Natural killer cell (primary cell): ENCODE results near the gene BMF. TPM values are rescaled to one million over a fixed set of nuclear protein-coding genes. Genes with fewer than 3 reads are reported as not detected.

Experiments
- ATAC-seq, 3 donors: fragments of 150-1000 bp in 2 of 3; fragments of 200-7000 bp in 1 of 3; cut with Tn5 transposase; 1 replicate in 1 of 3; 2 replicates in 2 of 3; pipeline ENCODE4 v1.10.0; 2021; ENCODE audit warnings: mild to moderate bottlenecking in 2 of 3, moderate library complexity in 2 of 3
- DNase-seq, 2 donors: peaks; one replicate each; pipeline versions ENCODE4 v3.0.0 to v3.0.0-alpha.2; 2013 to 2021; ENCODE audit warnings: mixed read lengths in 1 of 2
- H3K27ac ChIP-seq: one replicate; pipeline ENCODE4 v1.5.1; 2013; ENCODE audit warnings: mild to moderate bottlenecking, low read length
- H3K27me3 ChIP-seq: one replicate; pipeline ENCODE4 v1.6.1; 2013; ENCODE audit warnings: low read length; ENCODE audit not compliant: control insufficient read depth, insufficient read depth
- H3K36me3 ChIP-seq: one replicate; pipeline ENCODE4 v1.6.1; 2013; ENCODE audit warnings: low read length; ENCODE audit not compliant: control insufficient read depth, insufficient read depth
- H3K4me1 ChIP-seq: one replicate; pipeline ENCODE4 v1.6.1; 2013; ENCODE audit warnings: low read length; ENCODE audit not compliant: control insufficient read depth, insufficient read depth
- H3K4me3 ChIP-seq: one replicate; pipeline ENCODE4 v1.5.1; 2013; ENCODE audit warnings: low read length
- H3K9me3 ChIP-seq: one replicate; pipeline ENCODE4 v1.6.1; 2013; ENCODE audit warnings: low read length; ENCODE audit not compliant: control insufficient read depth, insufficient read depth
- H3K27ac Mint-ChIP-seq, 2 donors: one replicate each; pipeline ENCODE4 v1.8.0; 2022; ENCODE audit warnings: mild to moderate bottlenecking in 2 of 2, mixed read lengths in 2 of 2, moderate library complexity in 1 of 2
- H3K27me3 Mint-ChIP-seq, 2 donors: one replicate each; pipeline ENCODE4 v1.8.0; 2022; ENCODE audit warnings: low read depth in 2 of 2, mixed read lengths in 2 of 2
- H3K36me3 Mint-ChIP-seq: one replicate; pipeline ENCODE4 v1.8.0; 2022; ENCODE audit warnings: mixed read lengths
- H3K4me1 Mint-ChIP-seq, 2 donors: one replicate each; pipeline ENCODE4 v1.8.0; 2022; ENCODE audit warnings: mixed read lengths in 2 of 2
- H3K4me3 Mint-ChIP-seq: one replicate; pipeline ENCODE4 v1.8.0; 2022; ENCODE audit warnings: mild to moderate bottlenecking, moderate library complexity, mixed read lengths
- H3K9me3 Mint-ChIP-seq, 2 donors: one replicate each; pipeline ENCODE4 v1.8.0; 2022; ENCODE audit warnings: mixed read lengths in 2 of 2
- WGBS: methylation state at CpG from one replicate; pipeline ENCODE4 v1.1.7; 2013; ENCODE audit warnings: missing lambda C conversion rate; ENCODE audit not compliant: insufficient coverage; 5-methylcytosine and 5-hydroxymethylcytosine counted together
- intact Hi-C: fragments of 100-400 bp; cut with micrococcal nuclease; formaldehyde crosslinking; loops from one replicate; pipeline ENCODE4 v1.14.2; 2022
- total RNA-seq, 4 donors: library from RNA; stranded (reverse); fragments of 120-200 nt in 1 of 4; gene quantifications; one replicate each; pipeline versions ENCODE4 v1.2.3 to v1.2.4, GENCODE V29; 2013 to 2022
- TF ChIP-seq, protein P1 (sequence below): fragments of 200-600 bp; IDR thresholded peaks from one replicate; pipeline ENCODE4 v1.8.0; 2022; ENCODE audit warnings: antibody characterized with exemption

BMF gene
- total RNA-seq, 3 donors from 2014 or later (not counting 1 experiment from before 2014, with no cell fraction given) = 7.6 to 10.5 (median 9.8) TPM

DNA sequence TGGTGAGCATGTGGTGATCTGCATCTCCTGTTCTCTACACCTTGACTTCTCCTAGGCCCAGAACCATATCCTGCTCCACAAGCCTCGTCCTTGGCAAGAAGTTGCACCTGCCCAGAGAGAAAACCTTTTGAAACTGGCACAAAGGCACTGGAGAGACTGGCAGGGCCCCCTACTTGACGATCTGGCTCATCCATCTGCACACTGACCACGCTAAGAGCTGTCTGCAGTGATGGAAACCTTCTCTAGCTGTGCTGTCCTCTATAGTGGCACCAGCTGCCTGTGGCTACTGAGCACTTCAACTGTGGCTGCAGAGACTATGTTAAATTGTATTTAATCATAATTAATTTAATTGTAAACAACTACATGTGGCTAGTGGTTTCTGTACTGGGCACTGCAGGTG is 43.5 kb downstream of the BMF start:
- Mint-ChIP-seq H3K27ac (no peak overlapping the region), H3K27me3 (no peaks in the 10 kb centered on the region), H3K4me1 (no peaks in the 10 kb centered on the region), H3K36me3 (no peaks in the 10 kb centered on the region), H3K4me3 (no peak overlapping the region), H3K9me3 (no peaks in the 10 kb centered on the region)
- ATAC-seq = no peak
- Histone ChIP-seq H3K36me3 (no peaks in the 10 kb centered on the region), H3K27ac (no peak overlapping the region), H3K4me3 (no peak overlapping the region), H3K9me3 (no peaks in the 10 kb centered on the region), H3K27me3 (no peaks in the 10 kb centered on the region), H3K4me1 (peaks cover 7% of the 10 kb centered on the region)
- DNase-seq = no peak
- WGBS = 63% methylated on average over 3 of the region's 3 CpGs
- intact Hi-C loops = no loop called here
- TF ChIP-seq, protein P1, sequence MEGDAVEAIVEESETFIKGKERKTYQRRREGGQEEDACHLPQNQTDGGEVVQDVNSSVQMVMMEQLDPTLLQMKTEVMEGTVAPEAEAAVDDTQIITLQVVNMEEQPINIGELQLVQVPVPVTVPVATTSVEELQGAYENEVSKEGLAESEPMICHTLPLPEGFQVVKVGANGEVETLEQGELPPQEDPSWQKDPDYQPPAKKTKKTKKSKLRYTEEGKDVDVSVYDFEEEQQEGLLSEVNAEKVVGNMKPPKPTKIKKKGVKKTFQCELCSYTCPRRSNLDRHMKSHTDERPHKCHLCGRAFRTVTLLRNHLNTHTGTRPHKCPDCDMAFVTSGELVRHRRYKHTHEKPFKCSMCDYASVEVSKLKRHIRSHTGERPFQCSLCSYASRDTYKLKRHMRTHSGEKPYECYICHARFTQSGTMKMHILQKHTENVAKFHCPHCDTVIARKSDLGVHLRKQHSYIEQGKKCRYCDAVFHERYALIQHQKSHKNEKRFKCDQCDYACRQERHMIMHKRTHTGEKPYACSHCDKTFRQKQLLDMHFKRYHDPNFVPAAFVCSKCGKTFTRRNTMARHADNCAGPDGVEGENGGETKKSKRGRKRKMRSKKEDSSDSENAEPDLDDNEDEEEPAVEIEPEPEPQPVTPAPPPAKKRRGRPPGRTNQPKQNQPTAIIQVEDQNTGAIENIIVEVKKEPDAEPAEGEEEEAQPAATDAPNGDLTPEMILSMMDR = no peak

DNA sequence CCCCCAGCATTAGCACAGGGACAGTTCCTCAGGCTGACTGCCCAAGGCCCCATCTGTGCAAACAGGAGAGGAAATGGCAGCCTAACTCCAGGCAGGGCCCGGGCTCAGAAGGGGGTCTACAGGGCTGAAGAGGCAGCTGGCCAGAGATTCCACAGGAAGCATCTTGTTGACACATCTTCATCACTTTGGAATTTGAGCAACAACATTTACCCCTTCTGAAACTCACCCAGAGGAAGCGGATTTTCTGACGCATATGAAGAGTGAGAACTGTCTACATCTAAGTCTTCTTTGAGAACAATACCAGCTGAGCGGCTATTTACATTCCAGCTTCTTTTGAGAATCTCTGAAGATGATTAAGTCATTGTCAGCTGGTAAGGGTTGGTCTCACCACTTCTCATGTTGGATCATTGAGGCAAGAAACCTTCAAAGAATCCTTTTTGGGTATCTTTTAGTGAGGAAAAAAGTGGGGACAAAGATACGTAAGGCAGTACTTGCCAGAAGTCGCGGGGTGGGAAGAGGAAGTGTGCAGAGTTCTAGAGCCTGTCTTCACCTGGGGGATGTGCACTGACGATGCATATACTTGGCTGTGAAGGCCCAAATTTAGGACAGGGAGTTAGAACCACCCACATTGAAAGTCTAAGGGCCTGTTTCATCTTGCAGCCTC is 44.3 kb downstream of the BMF start:
- peak overlapping the region; percentile 32 for H3K27ac ChIP-seq
- Mint-ChIP-seq H3K27ac (no peak overlapping the region), H3K4me3 (no peak overlapping the region), H3K27me3 (no peaks in the 10 kb centered on the region), H3K36me3 (no peaks in the 10 kb centered on the region), H3K9me3 (no peaks in the 10 kb centered on the region), H3K4me1 (no peaks in the 10 kb centered on the region)
- WGBS = 62% methylated on average over 8 of the region's 8 CpGs
- peaks cover 6% of the 10 kb centered on the region for H3K4me1 ChIP-seq
- no peaks in the 10 kb centered on the region for H3K36me3 ChIP-seq
- ATAC-seq (no peak), DNase-seq (peak in 1 of 2 donors; percentile 22)
- TF ChIP-seq, protein P1 = no peak
- H3K9me3 ChIP-seq = no peaks in the 10 kb centered on the region
- intact Hi-C loops = no loop called here
- H3K27me3 ChIP-seq = no peaks in the 10 kb centered on the region
- no peak overlapping the region for H3K4me3 ChIP-seq

DNA sequence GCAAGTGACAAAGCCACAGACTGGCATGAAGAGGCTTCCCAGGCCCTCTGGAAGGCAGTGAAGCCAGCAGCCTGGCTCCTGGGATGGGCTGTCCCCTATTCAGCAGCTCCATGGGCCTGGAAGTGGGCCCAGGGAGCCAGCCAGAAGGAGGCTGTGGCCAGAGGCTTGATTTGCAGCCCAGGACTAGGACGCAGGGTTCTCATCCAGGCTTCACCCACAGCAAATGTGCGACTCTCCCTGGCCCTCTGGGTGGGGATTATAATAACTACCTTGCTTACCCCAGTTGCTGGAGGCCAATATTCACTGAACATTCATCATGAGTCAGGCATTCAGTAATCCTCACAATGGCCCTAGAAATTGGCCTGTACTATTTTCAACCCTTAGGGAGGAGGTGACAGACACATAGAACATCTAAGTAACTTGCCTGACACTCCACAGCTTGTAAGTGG is 45.1 kb downstream of the BMF start:
- TF ChIP-seq, protein P1 = no peak
- no peaks in the 10 kb centered on the region for H3K27me3 Mint-ChIP-seq
- ATAC-seq (no peak), DNase-seq (no peak)
- Histone ChIP-seq H3K9me3 (no peaks in the 10 kb centered on the region), H3K27me3 (no peaks in the 10 kb centered on the region), H3K4me1 (peaks cover 3% of the 10 kb centered on the region), H3K27ac (no peak overlapping the region), H3K36me3 (no peaks in the 10 kb centered on the region), H3K4me3 (no peak overlapping the region)
- H3K9me3 Mint-ChIP-seq = no peaks in the 10 kb centered on the region
- H3K36me3 Mint-ChIP-seq = no peaks in the 10 kb centered on the region
- 89% methylated on average over 2 of the region's 2 CpGs for WGBS
- intact Hi-C loops = no loop called here
- no peak overlapping the region for H3K4me3 Mint-ChIP-seq
- H3K4me1 Mint-ChIP-seq = peaks cover 3% of the 10 kb centered on the region in 2 donors
- no peak overlapping the region for H3K27ac Mint-ChIP-seq
